Body of pancreas (tissue), 4 donors: ENCODE data around the gene ZNF133. TPM values are rescaled to one million over a fixed set of nuclear protein-coding genes. Genes with fewer than 3 reads are reported as not detected.
"Not testable (repeated sequence)": the region's sequence is repeated elsewhere in the genome, so short reads cannot be mapped to it uniquely, and the experiment has no call there.

ENCODE experiments used
- ATAC-seq: fragments of 150-250 bp; one replicate; pipeline ENCODE4 v1.9.1; 2016
- DNase-seq, 4 donors: peaks; one replicate each; pipeline ENCODE4 v3.0.0-alpha.2; 2019
- H3K27ac ChIP-seq, 4 donors: fragments of 200-600 bp; sonication (generic); 1 replicate in 3 of 4; 2 replicates in 1 of 4; pipeline versions ENCODE4 v1.5.1 to v1.6.1; 2016 to 2019; ENCODE audit warnings: mild to moderate bottlenecking in 1 of 4, mixed read lengths in 1 of 4, moderate library complexity in 1 of 4
- H3K27me3 ChIP-seq, 2 donors: fragments of 200-600 bp; sonication (generic); one replicate each; pipeline ENCODE4 v1.6.0; 2016; ENCODE audit warnings: mild to moderate bottlenecking in 1 of 2
- H3K36me3 ChIP-seq, 2 donors: fragments of 200-600 bp; sonication (generic); replicated peaks in 1 of 2; 2 replicates each; pipeline ENCODE4 v1.5.1; 2016; ENCODE audit warnings: low read depth in 2 of 2; ENCODE audit not compliant: insufficient read depth in 1 of 2
- H3K4me1 ChIP-seq: fragments of 200-600 bp; sonication (generic); one replicate; pipeline ENCODE4 v1.6.0; 2016
- H3K4me3 ChIP-seq, 2 donors: fragments of 200-600 bp; sonication (generic); 1 replicate in 1 of 2; 2 replicates in 1 of 2; pipeline ENCODE4 v1.5.1; 2016 to 2019
- H3K9me3 ChIP-seq, 3 donors: fragments of 200-600 bp; sonication (generic); 1 replicate in 2 of 3; 2 replicates in 1 of 3; pipeline ENCODE4 v1.5.1; 2016
- POLR2A ChIP-seq, 3 donors: fragments of 450-650 bp; IDR thresholded peaks; one replicate each; pipeline ENCODE4 v1.6.1; 2016; ENCODE audit warnings: antibody characterized with exemption in 3 of 3, mild to moderate bottlenecking in 2 of 3
- WGBS, 2 donors: methylation state at CpG; one replicate each; pipeline ENCODE4 v1.1.5; 2017; 5-methylcytosine and 5-hydroxymethylcytosine counted together
- intact Hi-C: fragments of 100-400 bp; cut with DNase I; formaldehyde crosslinking; loops from one replicate; pipeline ENCODE4 v1.15.1; 2023
- total RNA-seq, 2 donors: library from RNA; depleted of rRNA; stranded (reverse); fragments of >200 nt; gene quantifications; one replicate each; pipeline ENCODE4 v1.1.0, GENCODE V29; 2016
- TF ChIP-seq, protein P1 (sequence below), 7 experiments: fragments of 450-650 bp in 4 of 7; fragments of 200-600 bp in 3 of 7; sonication (generic) in 3 of 7; IDR thresholded peaks; one replicate each; pipeline ENCODE4 v1.5.1; 2016 to 2019; ENCODE audit warnings: antibody characterized with exemption in 7 of 7

ZNF133 gene
- total RNA-seq, 2 donors from 2014 or later = 10.9 to 22.7 TPM

DNA sequence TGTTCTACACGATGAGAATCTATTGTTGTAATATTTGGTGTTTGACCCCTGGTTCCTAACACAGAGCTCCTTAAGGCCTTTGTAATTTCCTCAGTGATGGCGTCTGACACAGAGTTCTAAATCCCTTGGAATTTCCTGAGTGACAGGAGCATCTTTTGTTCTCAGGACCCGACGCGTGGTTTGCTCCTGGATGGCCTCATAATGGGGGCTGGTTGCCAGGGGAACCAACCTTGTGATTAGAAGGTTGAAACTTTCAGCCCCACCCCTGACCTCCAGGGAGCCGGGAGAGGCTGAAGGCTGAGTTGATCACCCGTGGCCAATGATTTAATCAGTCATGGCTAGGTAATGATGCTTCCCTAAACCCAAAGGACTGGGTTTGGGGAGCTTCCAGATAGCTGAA lies 20.5 kb upstream of the ZNF133 start:
- WGBS, 2 donors = 16 to 28% methylated on average over 5 to 7 of the region's 7 CpGs
- no peaks in the 10 kb centered on the region for H3K4me1 ChIP-seq
- intact Hi-C loops = no loop called here
- ATAC-seq = no peak
- no peak overlapping the region for H3K4me3 ChIP-seq
- H3K27ac ChIP-seq = no peak overlapping the region
- no peaks in the 10 kb centered on the region for H3K9me3 ChIP-seq
- no peaks in the 10 kb centered on the region for H3K27me3 ChIP-seq
- no peak for DNase-seq
- no peak for TF ChIP-seq POLR2A (IDR thresholded peaks at IDR 0.05)
- TF ChIP-seq, protein P1, sequence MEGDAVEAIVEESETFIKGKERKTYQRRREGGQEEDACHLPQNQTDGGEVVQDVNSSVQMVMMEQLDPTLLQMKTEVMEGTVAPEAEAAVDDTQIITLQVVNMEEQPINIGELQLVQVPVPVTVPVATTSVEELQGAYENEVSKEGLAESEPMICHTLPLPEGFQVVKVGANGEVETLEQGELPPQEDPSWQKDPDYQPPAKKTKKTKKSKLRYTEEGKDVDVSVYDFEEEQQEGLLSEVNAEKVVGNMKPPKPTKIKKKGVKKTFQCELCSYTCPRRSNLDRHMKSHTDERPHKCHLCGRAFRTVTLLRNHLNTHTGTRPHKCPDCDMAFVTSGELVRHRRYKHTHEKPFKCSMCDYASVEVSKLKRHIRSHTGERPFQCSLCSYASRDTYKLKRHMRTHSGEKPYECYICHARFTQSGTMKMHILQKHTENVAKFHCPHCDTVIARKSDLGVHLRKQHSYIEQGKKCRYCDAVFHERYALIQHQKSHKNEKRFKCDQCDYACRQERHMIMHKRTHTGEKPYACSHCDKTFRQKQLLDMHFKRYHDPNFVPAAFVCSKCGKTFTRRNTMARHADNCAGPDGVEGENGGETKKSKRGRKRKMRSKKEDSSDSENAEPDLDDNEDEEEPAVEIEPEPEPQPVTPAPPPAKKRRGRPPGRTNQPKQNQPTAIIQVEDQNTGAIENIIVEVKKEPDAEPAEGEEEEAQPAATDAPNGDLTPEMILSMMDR (IDR thresholded peaks at IDR 0.05) = no peak
- H3K36me3 ChIP-seq = no peaks in the 10 kb centered on the region

DNA sequence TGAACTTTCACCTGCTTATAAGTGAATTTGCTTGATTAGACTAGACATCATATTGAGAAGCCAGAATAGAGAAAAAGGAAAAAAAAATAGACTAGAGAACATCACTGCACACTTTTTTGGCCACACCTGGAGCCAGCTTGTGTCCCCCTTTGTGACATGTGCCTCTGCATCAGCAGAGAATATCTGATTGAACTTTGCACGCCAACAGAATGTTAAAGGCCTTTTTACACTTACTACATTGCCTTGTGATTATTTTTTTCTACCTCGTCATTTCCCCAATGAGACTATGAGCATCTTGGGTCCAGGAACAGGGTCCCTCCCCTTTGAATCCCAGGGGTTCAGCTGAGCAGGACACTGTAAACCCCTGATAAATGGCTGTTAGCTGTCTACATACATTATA lies 17.2 kb upstream of the ZNF133 start:
- no peaks in the 10 kb centered on the region for H3K36me3 ChIP-seq
- H3K4me3 ChIP-seq = no peak overlapping the region
- H3K9me3 ChIP-seq = no peaks in the 10 kb centered on the region
- H3K27me3 ChIP-seq = no peaks in the 10 kb centered on the region
- H3K27ac ChIP-seq = no peak overlapping the region
- no peak for DNase-seq
- 52 to 87% methylated on average over 2 of the region's 2 CpGs for WGBS, 2 donors
- intact Hi-C loops = no loop called here
- no peaks in the 10 kb centered on the region for H3K4me1 ChIP-seq
- no peak for ATAC-seq
- TF ChIP-seq, protein P1 (IDR thresholded peaks at IDR 0.05) = no peak

- Histone ChIP-seq H3K4me1 (no peaks in the 10 kb centered on the region), H3K36me3 (no peaks in the 10 kb centered on the region), H3K27me3 (no peaks in the 10 kb centered on the region), H3K9me3 (no peaks in the 10 kb centered on the region), H3K27ac (no peak overlapping the region), H3K4me3 (no peak overlapping the region)
- WGBS, 2 donors = 41 to 47% methylated on average over 6 of the region's 6 CpGs
- intact Hi-C loops = no loop called here
- no peak for ATAC-seq
- TF ChIP-seq, protein P1 (IDR thresholded peaks at IDR 0.05) = no peak
- no peak for TF ChIP-seq POLR2A (IDR thresholded peaks at IDR 0.05)
- no peak for DNase-seq
These were observed 15.9 kb upstream of the ZNF133 start for GRCh38 chr20:18272451-18272850.

DNA sequence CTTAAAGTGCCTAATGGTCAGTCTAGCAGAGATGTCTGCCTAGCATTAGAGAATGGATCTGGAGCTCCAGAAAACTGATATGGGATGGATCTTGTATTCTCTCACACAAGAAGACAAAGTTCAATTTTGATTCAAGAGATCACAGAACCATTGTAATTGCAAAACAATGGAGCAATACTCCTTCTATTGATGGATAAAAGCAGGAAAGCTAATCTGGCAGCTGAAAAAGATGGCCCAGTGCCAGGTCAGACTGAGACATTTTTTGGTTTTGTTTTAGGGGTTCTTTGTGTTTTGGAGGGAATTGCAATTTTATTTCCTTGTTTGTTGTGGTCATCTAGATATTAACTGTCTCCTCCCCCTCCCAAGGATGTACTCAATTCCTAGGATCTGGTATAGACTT lies 14.6 kb upstream of the ZNF133 start:
- DNase-seq = no peak
- H3K27ac ChIP-seq = no peak overlapping the region
- no peak overlapping the region for H3K4me3 ChIP-seq
- no peaks in the 10 kb centered on the region for H3K36me3 ChIP-seq
- TF ChIP-seq, protein P1 (IDR thresholded peaks at IDR 0.05) = no peak
- TF ChIP-seq POLR2A (IDR thresholded peaks at IDR 0.05) = no peak
- intact Hi-C loops = no loop called here
- no peak for ATAC-seq
- H3K27me3 ChIP-seq = no peaks in the 10 kb centered on the region
- H3K4me1 ChIP-seq = no peaks in the 10 kb centered on the region
- no peaks in the 10 kb centered on the region for H3K9me3 ChIP-seq

DNA sequence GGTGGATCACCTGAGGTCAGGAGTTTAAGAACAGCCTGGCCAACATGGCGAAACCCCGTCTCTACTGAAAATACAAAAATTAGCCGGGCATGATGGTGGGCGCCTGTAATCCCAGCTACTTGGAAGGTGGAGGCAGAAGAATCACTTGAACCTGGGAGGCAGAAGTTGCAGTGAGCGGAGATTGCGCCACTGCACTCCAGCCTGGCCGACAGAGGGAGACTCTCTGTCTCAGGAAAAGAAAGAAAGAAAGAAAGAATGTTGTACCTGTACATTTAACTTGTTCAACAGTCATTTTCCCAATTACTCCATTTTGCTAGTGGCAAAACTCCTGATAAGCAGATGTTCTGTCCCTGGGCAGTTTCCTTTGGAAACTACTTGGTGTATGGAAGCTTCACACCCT lies 12.4 kb upstream of the ZNF133 start:
- H3K4me1 ChIP-seq, intact Hi-C loops, H3K27ac ChIP-seq, H3K4me3 ChIP-seq, H3K27me3 ChIP-seq, DNase-seq, H3K36me3 ChIP-seq, H3K9me3 ChIP-seq, ATAC-seq: not testable (repeated sequence)
- 72 to 86% methylated on average over 7 of the region's 7 CpGs for WGBS, 2 donors
